Liver (tissue), 9 donors: ENCODE results near the gene ENO3. TPM values are rescaled to one million over a fixed set of nuclear protein-coding genes. Genes with fewer than 3 reads are reported as not detected.

ENCODE experiments used
- DNase-seq: peaks from one replicate; pipeline ENCODE4 v3.0.0-alpha.2; 2017; ENCODE audit warnings: low spot score
- H3K27ac ChIP-seq, 2 donors: one replicate each; pipeline ENCODE4 v1.7.0; 2013; ENCODE audit warnings: inconsistent platforms in 2 of 2, low read length in 2 of 2, control low read depth in 1 of 2, low read depth in 1 of 2, mild to moderate bottlenecking in 1 of 2
- H3K27me3 ChIP-seq, 4 donors: one replicate each; pipeline versions ENCODE4 v1.6.1 to v1.7.0; 2013; ENCODE audit warnings: low read length in 3 of 4, inconsistent platforms in 1 of 4, mild to moderate bottlenecking in 1 of 4, moderate library complexity in 1 of 4; ENCODE audit not compliant: control insufficient read depth in 4 of 4, insufficient read depth in 4 of 4
- H3K36me3 ChIP-seq, 4 donors: one replicate each; pipeline versions ENCODE4 v1.6.1 to v1.7.0; 2013; ENCODE audit warnings: low read length in 3 of 4, mild to moderate bottlenecking in 3 of 4, low read depth in 1 of 4, moderate library complexity in 1 of 4; ENCODE audit not compliant: control insufficient read depth in 4 of 4, insufficient read depth in 3 of 4
- H3K4me1 ChIP-seq, 4 donors: one replicate each; pipeline versions ENCODE4 v1.6.1 to v1.7.0; 2013; ENCODE audit warnings: low read length in 3 of 4, mild to moderate bottlenecking in 3 of 4, moderate library complexity in 1 of 4; ENCODE audit not compliant: control insufficient read depth in 4 of 4, insufficient read depth in 4 of 4
- H3K4me3 ChIP-seq, 3 donors: one replicate each; pipeline versions ENCODE4 v1.6.1 to v1.7.0; 2013; ENCODE audit warnings: low read length in 3 of 3, control low read depth in 1 of 3, low read depth in 1 of 3, mild to moderate bottlenecking in 1 of 3
- H3K9ac ChIP-seq, 2 donors: one replicate each; pipeline ENCODE4 v1.7.0; 2013; ENCODE audit warnings: low read length in 2 of 2, mild to moderate bottlenecking in 2 of 2, moderate library complexity in 2 of 2, control low read depth in 1 of 2, low read depth in 1 of 2
- H3K9me3 ChIP-seq, 4 donors: one replicate each; pipeline versions ENCODE4 v1.6.1 to v1.7.0; 2013; ENCODE audit warnings: low read length in 3 of 4; ENCODE audit not compliant: control insufficient read depth in 4 of 4
- ATF3 ChIP-seq: IDR thresholded peaks from 2 replicates; pipeline ENCODE4 v1.6.1; 2016; ENCODE audit warnings: antibody characterized with exemption
- CTCF ChIP-seq: fragments of 150-350 bp; IDR thresholded peaks from 2 replicates; pipeline ENCODE4 v1.5.1; 2017; ENCODE audit warnings: improper control_type of control experiment, low read depth, low read length; ENCODE audit not compliant: missing input control
- FOXA2 ChIP-seq: IDR thresholded peaks from 2 replicates; pipeline ENCODE4 v1.6.1; 2016; ENCODE audit warnings: antibody characterized with exemption
- GABPA ChIP-seq, 2 donors: IDR thresholded peaks in 1 of 2; conservative IDR thresholded peaks in 1 of 2; 2 replicates each; pipeline ENCODE4 v1.6.1; 2016; ENCODE audit warnings: antibody characterized with exemption in 2 of 2, mild to moderate bottlenecking in 1 of 2, moderate library complexity in 1 of 2
- HNF4A ChIP-seq, 2 donors: conservative IDR thresholded peaks; 2 replicates each; pipeline ENCODE4 v1.6.1; 2016; ENCODE audit warnings: antibody characterized with exemption in 2 of 2, mild to moderate bottlenecking in 2 of 2
- HNF4G ChIP-seq: IDR thresholded peaks from 2 replicates; pipeline ENCODE4 v1.6.1; 2016; ENCODE audit warnings: antibody characterized with exemption
- JUND ChIP-seq, 2 donors: IDR thresholded peaks; 2 replicates each; pipeline ENCODE4 v1.6.1; 2016; ENCODE audit warnings: antibody characterized with exemption in 2 of 2
- MAX ChIP-seq: IDR thresholded peaks from 2 replicates; pipeline ENCODE4 v1.6.1; 2016; ENCODE audit warnings: antibody characterized with exemption
- NR2F2 ChIP-seq: IDR thresholded peaks from 2 replicates; pipeline ENCODE4 v1.6.1; 2016; ENCODE audit warnings: antibody characterized with exemption
- RAD21 ChIP-seq, 2 donors: IDR thresholded peaks; 2 replicates each; pipeline ENCODE4 v1.6.1; 2016; ENCODE audit warnings: antibody characterized with exemption in 2 of 2, mild to moderate bottlenecking in 2 of 2
- REST ChIP-seq: IDR thresholded peaks from 2 replicates; pipeline ENCODE4 v1.6.1; 2016; ENCODE audit warnings: antibody characterized with exemption, mild to moderate bottlenecking
- SP1 ChIP-seq: IDR thresholded peaks from 2 replicates; pipeline ENCODE4 v1.6.1; 2018; ENCODE audit warnings: antibody characterized with exemption, mild to moderate bottlenecking
- TAF1 ChIP-seq: conservative IDR thresholded peaks from 2 replicates; pipeline ENCODE4 v1.6.1; 2016; ENCODE audit warnings: antibody characterized with exemption, mild to moderate bottlenecking
- YY1 ChIP-seq: IDR thresholded peaks from 2 replicates; pipeline ENCODE4 v1.6.1; 2016; ENCODE audit warnings: antibody characterized with exemption, mild to moderate bottlenecking
- ZBTB33 ChIP-seq: IDR thresholded peaks from 2 replicates; pipeline ENCODE4 v1.6.1; 2016; ENCODE audit warnings: antibody characterized with exemption
- WGBS: extraction: QIAGEN DNeasy Blood & Tissue Kit; methylation state at CpG from one replicate; pipeline ENCODE4 v1.1.7; 2013; 5-methylcytosine and 5-hydroxymethylcytosine counted together
- polyA plus RNA-seq, 2 donors: library from polyadenylated mRNA; stranded (reverse) in 1 of 2; unstranded in 1 of 2; fragments of 200-250 nt in 1 of 2; fragments of >200 nt in 1 of 2; fragmentation: Nextera tagmentation in 1 of 2; extraction: Ambion mirVana in 1 of 2; gene quantifications; one replicate each; pipeline versions ENCODE4 v1.2.1 to v1.2.3, GENCODE V29; 2013 to 2015
- total RNA-seq, 2 donors: library from RNA; depleted of rRNA; stranded (reverse); fragments of >200 nt; gene quantifications; one replicate each; pipeline ENCODE4 v1.2.3, GENCODE V29; 2014
- donor health status: healthy.
- donor health status: healthy.
- donor health status: healthy.
- donor health status: healthy.
- donor health status: healthy.

ENO3 gene
- total and polyA plus RNA-seq, 4 donors = 26.3 to 117 (median 30.8) TPM

- peak; percentile 41 for TF ChIP-seq SP1
- no peak for TF ChIP-seq FOXA2
- TF ChIP-seq GABPA (IDR thresholded peaks at IDR 0.05 in 1 of 2, conservative IDR thresholded peaks at IDR 0.05 in 1 of 2) = no peak
- no peak for TF ChIP-seq HNF4A (conservative IDR thresholded peaks at IDR 0.05)
- TF ChIP-seq RAD21 (IDR thresholded peaks at IDR 0.05) = no peak
- TF ChIP-seq HNF4G = no peak
- TF ChIP-seq CTCF = no peak
- Histone ChIP-seq H3K9me3 (no peaks in the 10 kb centered on the region), H3K9ac (no peak overlapping the region), H3K4me1 (peaks cover 6 to 39% (median 24%) of the 10 kb centered on the region in 4 donors), H3K27ac (peak overlapping the region; percentile 36 to 45), H3K4me3 (no peak overlapping the region), H3K36me3 (peaks cover 0 to 1% (median 0%) of the 10 kb centered on the region in 4 donors), H3K27me3 (no peaks in the 10 kb centered on the region)
- 50% methylated on average over 48 of the region's 48 CpGs for WGBS
- no peak for DNase-seq
Measured at GRCh38 chr17:4901648-4902344, 49.1 kb upstream of the ENO3 start.

GRCh38 chr17:4902540-4902939 is 48.4 kb upstream of the ENO3 start:
- Histone ChIP-seq H3K9me3 (no peaks in the 10 kb centered on the region), H3K27ac (peak overlapping the region in 1 of 2 donors; percentile 36), H3K9ac (no peak overlapping the region), H3K4me1 (peaks cover 5 to 33% (median 21%) of the 10 kb centered on the region in 4 donors), H3K36me3 (no peaks in the 10 kb centered on the region), H3K4me3 (no peak overlapping the region), H3K27me3 (no peaks in the 10 kb centered on the region)
- TF ChIP-seq MAX = no peak
- TF ChIP-seq TAF1 = no peak
- no peak for TF ChIP-seq ATF3
- no peak for TF ChIP-seq NR2F2
- TF ChIP-seq YY1 = no peak
- no peak for TF ChIP-seq HNF4G
- no peak for TF ChIP-seq SP1
- TF ChIP-seq JUND (IDR thresholded peaks at IDR 0.05) = no peak
- TF ChIP-seq RAD21 (IDR thresholded peaks at IDR 0.05) = no peak
- no peak for TF ChIP-seq FOXA2
- no peak for TF ChIP-seq ZBTB33
- no peak for TF ChIP-seq HNF4A (conservative IDR thresholded peaks at IDR 0.05)
- no peak for TF ChIP-seq REST
- no peak for DNase-seq
- WGBS = 66% methylated on average over 8 of the region's 8 CpGs
